Measurements from ENCODE around the gene HDAC9.

- TF ChIP-seq POLR2AphosphoS5 (IDR thresholded peaks at IDR 0.05; ENCODE audit: low read depth, low read length) (no peak), TAF1 (IDR thresholded peaks at IDR 0.05; ENCODE audit: borderline replicate concordance, insufficient read depth, low read length) (no peak)
- TF ChIP-seq, protein P1, sequence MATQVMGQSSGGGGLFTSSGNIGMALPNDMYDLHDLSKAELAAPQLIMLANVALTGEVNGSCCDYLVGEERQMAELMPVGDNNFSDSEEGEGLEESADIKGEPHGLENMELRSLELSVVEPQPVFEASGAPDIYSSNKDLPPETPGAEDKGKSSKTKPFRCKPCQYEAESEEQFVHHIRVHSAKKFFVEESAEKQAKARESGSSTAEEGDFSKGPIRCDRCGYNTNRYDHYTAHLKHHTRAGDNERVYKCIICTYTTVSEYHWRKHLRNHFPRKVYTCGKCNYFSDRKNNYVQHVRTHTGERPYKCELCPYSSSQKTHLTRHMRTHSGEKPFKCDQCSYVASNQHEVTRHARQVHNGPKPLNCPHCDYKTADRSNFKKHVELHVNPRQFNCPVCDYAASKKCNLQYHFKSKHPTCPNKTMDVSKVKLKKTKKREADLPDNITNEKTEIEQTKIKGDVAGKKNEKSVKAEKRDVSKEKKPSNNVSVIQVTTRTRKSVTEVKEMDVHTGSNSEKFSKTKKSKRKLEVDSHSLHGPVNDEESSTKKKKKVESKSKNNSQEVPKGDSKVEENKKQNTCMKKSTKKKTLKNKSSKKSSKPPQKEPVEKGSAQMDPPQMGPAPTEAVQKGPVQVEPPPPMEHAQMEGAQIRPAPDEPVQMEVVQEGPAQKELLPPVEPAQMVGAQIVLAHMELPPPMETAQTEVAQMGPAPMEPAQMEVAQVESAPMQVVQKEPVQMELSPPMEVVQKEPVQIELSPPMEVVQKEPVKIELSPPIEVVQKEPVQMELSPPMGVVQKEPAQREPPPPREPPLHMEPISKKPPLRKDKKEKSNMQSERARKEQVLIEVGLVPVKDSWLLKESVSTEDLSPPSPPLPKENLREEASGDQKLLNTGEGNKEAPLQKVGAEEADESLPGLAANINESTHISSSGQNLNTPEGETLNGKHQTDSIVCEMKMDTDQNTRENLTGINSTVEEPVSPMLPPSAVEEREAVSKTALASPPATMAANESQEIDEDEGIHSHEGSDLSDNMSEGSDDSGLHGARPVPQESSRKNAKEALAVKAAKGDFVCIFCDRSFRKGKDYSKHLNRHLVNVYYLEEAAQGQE (IDR thresholded peaks at IDR 0.05; ENCODE audit: insufficient read depth in 1 of 2, low read depth in 2 of 2, low read length in 2 of 2) = no peak
These were observed 277.0 kb downstream of the HDAC9 start for GRCh38 chr7:18772567-18772965.

Measured in PFSK-1 (cell line).